Nephron progenitor cell (in vitro differentiated cells): ENCODE data around the gene TOMM22.

ENCODE experiments used
- DNase-seq: peaks from one replicate; pipeline ENCODE4 v3.0.0; 2021
- H3K27ac Mint-ChIP-seq: 2 replicates; pipeline ENCODE4 v1.8.0; 2021; ENCODE audit warnings: mild to moderate bottlenecking, moderate library complexity, mixed read lengths
- H3K27me3 Mint-ChIP-seq: 2 replicates; pipeline ENCODE4 v1.8.0; 2021; ENCODE audit warnings: mild to moderate bottlenecking, low read depth, mixed read lengths; ENCODE audit not compliant: poor library complexity
- H3K36me3 Mint-ChIP-seq: 2 replicates; pipeline ENCODE4 v1.8.0; 2021; ENCODE audit warnings: low read depth, mixed read lengths
- H3K4me1 Mint-ChIP-seq: 2 replicates; pipeline ENCODE4 v1.8.0; 2021; ENCODE audit warnings: mixed read lengths
- H3K4me3 Mint-ChIP-seq: 2 replicates; pipeline ENCODE4 v1.8.0; 2021; ENCODE audit warnings: mild to moderate bottlenecking, moderate library complexity, mixed read lengths
- H3K9me3 Mint-ChIP-seq: 2 replicates; pipeline ENCODE4 v1.8.0; 2021; ENCODE audit warnings: mild to moderate bottlenecking, moderate library complexity, mixed read lengths
- TF ChIP-seq, protein P1 (sequence below): fragments of 200-600 bp; sonication (generic); IDR thresholded peaks from 2 replicates; pipeline ENCODE4 v1.5.0; 2021; ENCODE audit warnings: antibody characterized with exemption

TOMM22 gene

DNA sequence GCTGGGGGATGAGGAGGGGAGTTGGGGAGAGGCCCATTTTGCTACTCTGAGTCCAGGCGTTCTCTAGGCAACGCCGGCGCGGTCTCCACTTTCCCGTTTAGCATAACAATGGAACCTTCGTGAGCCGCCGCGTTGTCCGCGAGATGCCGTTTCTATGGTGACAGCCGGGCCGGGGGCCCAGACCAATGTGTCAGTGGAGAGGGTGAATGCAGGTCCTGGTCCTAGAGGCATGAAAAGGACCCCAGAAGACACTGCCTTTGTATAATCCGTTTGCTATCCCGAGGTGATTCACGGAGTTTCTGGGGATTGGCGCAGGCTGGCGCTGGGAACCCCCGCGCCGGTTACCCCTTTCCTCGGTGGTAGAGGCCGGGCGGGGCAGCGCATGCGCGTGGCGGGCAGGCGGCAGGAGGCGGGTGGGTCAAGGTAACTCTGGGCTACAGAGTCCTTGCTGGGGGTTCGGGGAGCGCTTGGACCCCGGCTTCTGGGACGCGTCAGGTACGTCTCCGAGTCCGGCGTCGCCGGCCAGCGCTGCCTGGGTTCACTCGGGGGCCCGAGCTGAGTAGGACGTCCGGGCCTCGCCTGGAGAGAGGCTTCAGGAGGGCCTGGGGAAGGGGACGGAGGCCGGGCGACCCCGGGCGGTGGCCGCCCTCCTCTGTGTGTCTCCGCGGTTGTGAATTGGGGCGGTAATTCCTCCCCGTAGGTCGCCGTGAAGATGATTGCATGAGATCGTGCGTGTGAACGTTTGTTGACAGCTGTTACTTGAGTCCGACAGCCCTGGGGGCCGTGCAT is 25.3 kb upstream of the TOMM22 start, which contains the start of the genes CBY1 and FAM227A:
Gene CBY1 (plus strand): TSS at position 383 of the 789 bp plus-strand sequence. CDS start 11,417 bp downstream, outside the sequence.
Gene FAM227A (minus strand): TSS at position 137 of the 789 bp plus-strand sequence. CDS start 6,224 bp downstream, outside the sequence.
- H3K9me3 Mint-ChIP-seq = peaks cover 6% of the 10 kb centered on the region
- peaks cover 23% of the 10 kb centered on the region for H3K4me1 Mint-ChIP-seq
- peak within 1 kb of the TSS; percentile 95 for H3K4me3 Mint-ChIP-seq
- TF ChIP-seq, protein P1, sequence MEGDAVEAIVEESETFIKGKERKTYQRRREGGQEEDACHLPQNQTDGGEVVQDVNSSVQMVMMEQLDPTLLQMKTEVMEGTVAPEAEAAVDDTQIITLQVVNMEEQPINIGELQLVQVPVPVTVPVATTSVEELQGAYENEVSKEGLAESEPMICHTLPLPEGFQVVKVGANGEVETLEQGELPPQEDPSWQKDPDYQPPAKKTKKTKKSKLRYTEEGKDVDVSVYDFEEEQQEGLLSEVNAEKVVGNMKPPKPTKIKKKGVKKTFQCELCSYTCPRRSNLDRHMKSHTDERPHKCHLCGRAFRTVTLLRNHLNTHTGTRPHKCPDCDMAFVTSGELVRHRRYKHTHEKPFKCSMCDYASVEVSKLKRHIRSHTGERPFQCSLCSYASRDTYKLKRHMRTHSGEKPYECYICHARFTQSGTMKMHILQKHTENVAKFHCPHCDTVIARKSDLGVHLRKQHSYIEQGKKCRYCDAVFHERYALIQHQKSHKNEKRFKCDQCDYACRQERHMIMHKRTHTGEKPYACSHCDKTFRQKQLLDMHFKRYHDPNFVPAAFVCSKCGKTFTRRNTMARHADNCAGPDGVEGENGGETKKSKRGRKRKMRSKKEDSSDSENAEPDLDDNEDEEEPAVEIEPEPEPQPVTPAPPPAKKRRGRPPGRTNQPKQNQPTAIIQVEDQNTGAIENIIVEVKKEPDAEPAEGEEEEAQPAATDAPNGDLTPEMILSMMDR = no peak
- peaks cover 10% of the 10 kb centered on the region for H3K36me3 Mint-ChIP-seq
- H3K27me3 Mint-ChIP-seq = no peaks in the 10 kb centered on the region
- DNase-seq = peak; percentile 89
- H3K27ac Mint-ChIP-seq = peak within 1 kb of the TSS; percentile 100

DNA sequence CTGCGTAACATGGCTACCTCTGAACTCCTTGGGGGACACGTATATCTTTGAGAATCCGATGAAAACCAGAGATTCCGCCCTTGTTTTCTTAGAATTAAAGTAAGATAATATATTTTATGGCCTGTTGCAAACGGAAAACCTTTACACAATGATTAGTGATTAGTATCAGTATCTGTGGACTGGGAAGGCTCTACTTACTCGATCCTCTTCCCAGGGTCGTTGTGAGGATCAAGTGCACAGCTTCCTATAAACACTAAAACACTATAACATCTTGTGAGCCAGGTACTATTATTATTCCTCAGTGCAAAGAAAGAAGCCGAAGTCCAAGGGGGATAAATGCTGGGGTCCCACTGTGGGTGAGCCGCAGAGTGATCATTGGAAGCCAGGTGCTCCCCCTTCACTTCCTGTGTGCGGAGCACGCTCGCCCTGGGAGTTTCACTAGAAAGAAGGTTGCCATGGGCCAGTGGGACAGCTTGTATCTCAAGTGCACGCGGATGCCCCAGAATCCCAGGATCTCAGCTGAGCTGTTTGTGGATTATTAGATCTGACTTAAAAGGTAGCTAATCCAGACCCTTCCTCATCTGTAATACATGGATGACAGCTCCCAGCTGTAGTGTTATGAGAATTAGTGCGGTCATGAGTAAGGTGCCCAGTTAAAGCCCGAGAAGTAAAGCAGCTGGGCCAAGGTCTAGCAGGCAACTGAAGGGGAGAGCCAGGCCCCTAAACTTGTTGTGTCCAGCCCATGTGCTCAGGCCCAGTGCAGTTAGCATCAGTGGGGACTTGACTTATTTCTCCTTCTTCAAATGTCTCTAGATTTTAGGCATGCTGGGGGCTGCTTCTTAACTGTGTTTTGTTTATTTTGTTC is 24.5 kb upstream of the TOMM22 start:
- Mint-ChIP-seq H3K36me3 (peaks cover 10% of the 10 kb centered on the region), H3K9me3 (peaks cover 6% of the 10 kb centered on the region), H3K27me3 (no peaks in the 10 kb centered on the region), H3K4me1 (peaks cover 23% of the 10 kb centered on the region), H3K27ac (no peak overlapping the region), H3K4me3 (peak overlapping the region; percentile 95)
- TF ChIP-seq, protein P1 = no peak
- DNase-seq = peak; percentile 28

DNA sequence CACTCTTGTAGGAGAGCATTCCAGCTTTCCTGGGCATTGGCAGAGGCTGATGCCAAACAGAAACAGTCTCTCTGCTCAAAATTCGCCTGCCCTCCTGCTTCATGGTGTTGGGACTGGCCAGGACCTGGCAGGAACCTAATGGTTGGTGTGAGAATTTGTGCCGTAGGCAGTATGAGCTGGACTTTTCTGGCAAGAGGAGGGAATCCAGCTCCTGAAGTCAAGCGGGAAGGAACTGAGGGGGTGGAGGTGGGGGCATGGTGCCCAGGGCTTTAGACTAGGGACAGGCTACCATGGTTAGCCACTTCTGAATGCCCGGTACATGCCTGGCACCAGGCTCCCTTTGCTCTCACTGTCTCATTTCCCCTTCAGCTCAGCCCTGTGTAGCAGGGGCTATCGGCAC is 6.9 kb upstream of the TOMM22 start:
- H3K36me3 Mint-ChIP-seq = peaks cover 50% of the 10 kb centered on the region
- H3K27ac Mint-ChIP-seq = peak overlapping the region; percentile 79
- H3K9me3 Mint-ChIP-seq = no peaks in the 10 kb centered on the region
- TF ChIP-seq, protein P1 = no peak
- H3K4me3 Mint-ChIP-seq = no peak overlapping the region
- peaks cover 8% of the 10 kb centered on the region for H3K4me1 Mint-ChIP-seq
- DNase-seq = no peak
- peaks cover 9% of the 10 kb centered on the region for H3K27me3 Mint-ChIP-seq

DNA sequence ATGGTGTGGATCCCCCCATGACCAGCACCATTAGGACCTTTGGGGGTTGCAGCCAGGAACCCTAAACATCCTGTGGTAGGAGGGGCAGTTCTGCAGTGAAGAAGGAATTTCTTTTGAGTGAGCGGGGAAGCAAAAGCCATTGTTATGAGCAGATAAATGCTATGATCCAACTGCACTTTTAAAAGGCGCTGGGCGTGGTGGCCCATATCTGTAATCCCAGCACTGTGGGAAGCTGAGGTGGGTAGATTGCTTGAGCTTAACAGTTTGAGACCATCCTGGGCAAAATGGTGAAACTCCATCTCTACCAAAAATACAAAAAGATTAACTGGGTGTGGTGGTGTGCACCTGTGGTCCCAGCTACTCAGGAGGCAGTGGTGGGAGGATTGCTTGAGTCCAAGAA is 5.9 kb upstream of the TOMM22 start:
- TF ChIP-seq, protein P1 = no peak
- H3K4me3 Mint-ChIP-seq = no peak overlapping the region
- H3K36me3 Mint-ChIP-seq = peaks cover 43% of the 10 kb centered on the region
- no peak for DNase-seq
- no peaks in the 10 kb centered on the region for H3K9me3 Mint-ChIP-seq
- H3K27me3 Mint-ChIP-seq = peaks cover 7% of the 10 kb centered on the region
- peaks cover 8% of the 10 kb centered on the region for H3K4me1 Mint-ChIP-seq
- peak overlapping the region; percentile 37 for H3K27ac Mint-ChIP-seq

DNA sequence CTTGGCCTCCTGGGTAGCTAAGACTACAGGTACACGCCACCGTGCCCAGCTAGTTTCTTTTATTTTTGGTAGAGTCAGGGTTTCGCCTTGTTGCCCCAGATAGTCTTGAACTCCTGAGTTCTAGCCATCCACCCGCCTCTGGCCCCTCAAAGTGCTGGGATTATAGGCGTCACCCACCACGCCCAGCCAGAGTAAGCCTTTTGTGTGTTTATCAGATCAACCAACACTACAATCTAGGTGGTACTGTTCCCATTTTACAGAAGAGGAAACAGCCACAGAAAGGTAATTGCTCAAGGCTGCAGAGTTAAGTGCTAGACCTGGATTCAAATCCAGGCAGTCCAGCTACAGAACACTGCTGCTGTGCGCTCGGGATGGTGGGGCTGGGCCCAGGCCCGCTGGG is 3.1 kb downstream of the TOMM22 start:
- Mint-ChIP-seq H3K4me1 (peaks cover 18% of the 10 kb centered on the region), H3K36me3 (peaks cover 78% of the 10 kb centered on the region), H3K9me3 (peaks cover 24% of the 10 kb centered on the region), H3K27me3 (peaks cover 3% of the 10 kb centered on the region), H3K27ac (no peak overlapping the region), H3K4me3 (no peak overlapping the region)
- DNase-seq = no peak
- TF ChIP-seq, protein P1 = no peak
